B cell (primary cell): Measurements from ENCODE around the gene SCNN1B. TPM values are rescaled to one million over a fixed set of nuclear protein-coding genes. Genes with fewer than 3 reads are reported as not detected.

Source experiments
- ATAC-seq: fragments of 200-7000 bp; cut with Tn5 transposase; one replicate; pipeline ENCODE4 v1.10.0; 2021; ENCODE audit warnings: low read depth, mild to moderate bottlenecking, moderate number of reproducible peaks, moderate library complexity
- CTCF ChIA-PET: fragments of 350-600 bp; sonication (Branson Sonifier 250); formaldehyde crosslinking; loops from one replicate; lab custom pipeline; 2021; ENCODE audit warnings: antibody characterized with exemption, inconsistent platforms; lab: Charles Lee
- POLR2A ChIA-PET: fragments of 350-600 bp; sonication (Branson Sonifier 250); formaldehyde crosslinking; loops from one replicate; lab custom pipeline; 2021; ENCODE audit warnings: antibody characterized with exemption; lab: Charles Lee
- DNase-seq: peaks from one replicate; pipeline ENCODE4 v3.0.0; 2013
- H2AFZ ChIP-seq: 2 replicates; pipeline ENCODE4 v1.6.1; 2012; ENCODE audit warnings: mild to moderate bottlenecking, low read depth, low read length; ENCODE audit not compliant: insufficient read depth, poor library complexity, severe bottlenecking
- H3K27ac ChIP-seq, 2 donors: 1 replicate in 1 of 2; 2 replicates in 1 of 2; pipeline ENCODE4 v1.5.1; 2012 to 2013; ENCODE audit warnings: low read length in 2 of 2, mild to moderate bottlenecking in 2 of 2, moderate library complexity in 1 of 2
- H3K27me3 ChIP-seq, 4 experiments: fragments of 200-600 bp in 1 of 4; sonication (generic) in 1 of 4; replicated peaks in 1 of 4; 1 replicate in 2 of 4; 2 replicates in 2 of 4; pipeline versions ENCODE4 v1.6.1 to v1.7.0; 2013 to 2016; ENCODE audit warnings: low read length in 3 of 4, mild to moderate bottlenecking in 2 of 4, mixed read lengths in 1 of 4, moderate library complexity in 1 of 4; ENCODE audit not compliant: insufficient read depth in 4 of 4, control insufficient read depth in 3 of 4; ENCODE audit errors: control extremely low read depth in 1 of 4
- H3K36me3 ChIP-seq, 2 experiments: replicated peaks in 1 of 2; 1 replicate in 1 of 2; 2 replicates in 1 of 2; pipeline versions ENCODE4 v1.6.1 to v1.7.1; 2013; ENCODE audit warnings: low read length in 1 of 2; ENCODE audit not compliant: insufficient read depth in 2 of 2, control insufficient read depth in 1 of 2; ENCODE audit errors: control extremely low read depth in 1 of 2, extremely low read depth in 1 of 2
- H3K4me1 ChIP-seq, 2 donors: fragments of 200-600 bp in 1 of 2; sonication (generic) in 1 of 2; 1 replicate in 1 of 2; 2 replicates in 1 of 2; pipeline versions ENCODE4 v1.5.1 to v1.6.1; 2013 to 2017; ENCODE audit warnings: low read length in 2 of 2; ENCODE audit not compliant: control insufficient read depth in 2 of 2, insufficient read depth in 2 of 2
- H3K4me2 ChIP-seq: replicated peaks from 2 replicates; pipeline ENCODE3; 2012; ENCODE audit warnings: mild to moderate bottlenecking, low read depth, low read length; ENCODE audit not compliant: poor library complexity, severe bottlenecking
- H3K4me3 ChIP-seq, 5 experiments: fragments of 200-600 bp in 1 of 5; sonication (generic) in 1 of 5; 1 replicate in 3 of 5; 2 replicates in 2 of 5; pipeline versions ENCODE4 v1.5.1 to v1.7.0; 2011 to 2016; ENCODE audit warnings: low read length in 4 of 5, mild to moderate bottlenecking in 4 of 5, low read depth in 2 of 5, control low read depth in 1 of 5, moderate library complexity in 1 of 5; ENCODE audit not compliant: insufficient read depth in 1 of 5; ENCODE audit errors: control extremely low read depth in 1 of 5, extremely low read depth in 1 of 5
- H3K79me2 ChIP-seq: fragments of 200-600 bp; sonication (generic); one replicate; pipeline ENCODE4 v1.6.0; 2016; ENCODE audit warnings: low read length; ENCODE audit not compliant: control insufficient read depth, insufficient read depth
- H3K9ac ChIP-seq: fragments of 200-600 bp; sonication (generic); 2 replicates; pipeline ENCODE4 v1.6.1; 2017; ENCODE audit warnings: mild to moderate bottlenecking, low read length, moderate library complexity
- H3K9me3 ChIP-seq, 3 donors: one replicate each; pipeline versions ENCODE4 v1.6.1 to v1.7.1; 2013; ENCODE audit warnings: low read length in 2 of 3; ENCODE audit not compliant: control insufficient read depth in 2 of 3, insufficient read depth in 1 of 3; ENCODE audit errors: control extremely low read depth in 1 of 3
- H4K20me1 ChIP-seq: 2 replicates; pipeline ENCODE4 v1.6.0; 2012; ENCODE audit warnings: mild to moderate bottlenecking, low read length; ENCODE audit not compliant: insufficient read depth, control insufficient read depth, poor library complexity, severe bottlenecking
- H3K27ac Mint-ChIP-seq: one replicate; pipeline ENCODE4 v1.8.0; 2021; ENCODE audit warnings: mixed read lengths
- H3K27me3 Mint-ChIP-seq: one replicate; pipeline ENCODE4 v1.8.0; 2021; ENCODE audit warnings: mixed read lengths
- H3K4me1 Mint-ChIP-seq: one replicate; pipeline ENCODE4 v1.8.0; 2021; ENCODE audit warnings: mixed read lengths
- H3K4me3 Mint-ChIP-seq: one replicate; pipeline ENCODE4 v1.8.0; 2021; ENCODE audit warnings: mixed read lengths
- H3K9me3 Mint-ChIP-seq: one replicate; pipeline ENCODE4 v1.8.0; 2022; ENCODE audit warnings: mixed read lengths; ENCODE audit not compliant: insufficient read depth
- CTCF ChIP-seq: fragments of 200-600 bp; IDR thresholded peaks from one replicate; pipeline ENCODE4 v1.8.0; 2022; ENCODE audit warnings: antibody characterized with exemption, mild to moderate bottlenecking
- EZH2 ChIP-seq: IDR thresholded peaks from 2 replicates; pipeline ENCODE4 v1.6.1; 2012; ENCODE audit warnings: borderline replicate concordance, low read depth, mild to moderate bottlenecking, moderate library complexity, low read length; ENCODE audit not compliant: insufficient read depth, poor library complexity, severe bottlenecking
- WGBS: methylation state at CpG from one replicate; pipeline ENCODE4 v1.1.5; 2013; ENCODE audit warnings: missing lambda C conversion rate; ENCODE audit not compliant: insufficient coverage; 5-methylcytosine and 5-hydroxymethylcytosine counted together
- intact Hi-C: fragments of 100-400 bp; cut with micrococcal nuclease; formaldehyde crosslinking; loops from one replicate; pipeline ENCODE4 v1.10.0; 2022
- polyA plus RNA-seq: library from polyadenylated mRNA; depleted of rRNA; stranded (reverse); fragments of >200 nt; gene quantifications from 2 replicates; pipeline ENCODE4 v1.2.3, GENCODE V29; 2012
- total RNA-seq, 2 donors: library from RNA; stranded (reverse); fragments of 120-200 nt in 1 of 2; gene quantifications; 1 replicate in 1 of 2; 2 replicates in 1 of 2; pipeline versions ENCODE4 v1.2.3 to v1.2.4, GENCODE V29; 2013 to 2022

SCNN1B gene
- total and polyA plus RNA-seq, 2 donors (not counting 1 experiment from before 2014, with no cell fraction given), result 0.30 TPM; not detected in 1

DNA sequence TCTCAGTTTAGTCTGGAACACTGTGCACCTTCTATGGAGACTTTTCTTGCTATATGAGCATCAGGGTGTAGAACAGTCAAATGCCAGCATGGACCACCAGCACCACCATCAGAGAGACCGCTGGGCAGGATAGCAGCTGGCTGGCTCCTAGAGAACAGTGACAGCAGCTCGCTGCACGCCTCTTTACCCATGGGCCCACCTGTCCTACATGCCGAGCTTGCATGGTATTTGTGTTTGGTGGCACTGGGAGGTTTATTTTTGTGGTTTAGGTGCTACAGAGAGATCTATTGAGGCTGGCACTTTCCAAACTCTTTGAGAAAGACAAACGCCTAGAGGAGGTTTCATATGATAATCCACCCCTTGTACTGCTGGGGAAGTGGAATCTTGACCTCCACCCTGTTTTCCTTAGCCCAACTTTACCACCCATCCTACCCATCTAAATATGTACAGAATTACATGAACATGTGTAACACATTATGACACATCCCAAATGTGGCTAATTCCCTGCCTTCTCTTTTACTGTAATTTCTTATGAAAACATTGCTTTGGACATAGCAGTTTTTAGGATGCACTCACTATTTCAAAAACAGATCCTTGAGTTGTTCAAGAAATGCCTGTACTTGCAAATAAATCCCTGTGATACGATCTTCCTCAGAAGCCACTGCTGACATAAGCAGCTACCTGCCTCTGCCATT, 104.6 kb downstream of the SCNN1B start:
- H2AFZ ChIP-seq, result no peak overlapping the region
- peaks cover 11 to 59% of the 10 kb centered on the region in 2 experiments for H3K36me3 ChIP-seq
- H3K27ac ChIP-seq, result no peak overlapping the region
- H3K9ac ChIP-seq, result no peak overlapping the region
- no peak overlapping the region for H3K27ac Mint-ChIP-seq
- H3K27me3 Mint-ChIP-seq, result no peaks in the 10 kb centered on the region
- no peaks in the 10 kb centered on the region for H3K27me3 ChIP-seq
- no peaks in the 10 kb centered on the region for H3K4me1 Mint-ChIP-seq
- TF ChIP-seq CTCF (no peak), EZH2 (no peak)
- H3K4me3 ChIP-seq, result no peak overlapping the region
- DNase-seq, result no peak
- no peak overlapping the region for H3K4me3 Mint-ChIP-seq
- H3K79me2 ChIP-seq, result no peaks in the 10 kb centered on the region
- 97% methylated on average over 5 of the region's 6 CpGs for WGBS
- H3K4me2 ChIP-seq, result no peak overlapping the region
- no peaks in the 10 kb centered on the region for H4K20me1 ChIP-seq
- H3K4me1 ChIP-seq, result no peaks in the 10 kb centered on the region
- ChIA-PET POLR2A (no interaction called here), CTCF (interaction anchor here (2.1 kb wide), 1 partner anchor 29 kb away, joined by 4 read pairs; no protein-coding TSS in a partner anchor)
- intact Hi-C loops, result no loop called here
- H3K9me3 ChIP-seq, result no peaks in the 10 kb centered on the region
- H3K9me3 Mint-ChIP-seq, result no peaks in the 10 kb centered on the region
- ATAC-seq, result no peak

DNA sequence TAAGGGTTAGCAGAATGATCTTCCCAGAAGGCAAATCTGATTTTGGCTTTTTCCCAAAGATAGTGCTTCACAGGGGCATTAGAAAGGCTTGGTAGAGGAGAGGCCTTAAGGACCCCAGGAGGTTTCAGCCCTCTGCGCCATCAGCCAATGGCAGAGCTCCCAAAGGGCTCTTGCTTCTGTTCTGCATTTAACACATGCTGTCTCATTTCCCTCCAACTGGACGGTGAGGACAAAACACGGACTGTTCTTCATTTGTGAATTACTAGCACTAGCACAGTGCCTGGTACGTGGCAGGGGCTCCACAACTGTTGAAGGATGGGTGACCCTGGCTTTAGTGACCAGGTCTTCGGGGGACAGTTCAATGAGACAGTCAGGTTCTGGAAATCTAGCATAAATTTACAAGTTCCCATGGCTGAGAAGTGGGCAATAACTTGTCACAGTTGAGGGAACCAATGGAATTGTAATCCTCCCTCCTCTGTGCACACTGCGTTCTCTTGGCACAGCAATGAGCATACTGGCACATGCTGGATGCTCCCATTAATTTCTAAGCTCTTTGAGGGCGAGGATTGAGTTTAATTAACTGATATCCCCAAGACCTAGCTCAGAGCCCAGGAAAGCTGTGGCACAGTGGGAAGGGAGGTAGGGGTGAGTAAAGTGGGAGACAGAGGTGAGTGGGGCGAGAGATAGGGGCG, 105.5 kb downstream of the SCNN1B start:
- no peak for ATAC-seq
- H3K27me3 ChIP-seq, result no peaks in the 10 kb centered on the region

More for the DNA sequence above, 105.5 kb downstream of the SCNN1B start:
- Mint-ChIP-seq H3K4me3 (no peak overlapping the region), H3K9me3 (no peaks in the 10 kb centered on the region), H3K27me3 (no peaks in the 10 kb centered on the region), H3K4me1 (no peaks in the 10 kb centered on the region), H3K27ac (no peak overlapping the region)
- ChIA-PET CTCF (interaction anchor here (2.1 kb wide), 1 partner anchor 29 kb away, joined by 4 read pairs; no protein-coding TSS in a partner anchor), POLR2A (no interaction called here)
- Histone ChIP-seq H2AFZ (no peak overlapping the region), H3K4me2 (no peak overlapping the region), H3K79me2 (no peaks in the 10 kb centered on the region), H3K9me3 (no peaks in the 10 kb centered on the region), H4K20me1 (no peaks in the 10 kb centered on the region), H3K9ac (no peak overlapping the region), H3K36me3 (peaks cover 11 to 56% of the 10 kb centered on the region in 2 experiments), H3K4me1 (no peaks in the 10 kb centered on the region), H3K4me3 (no peak overlapping the region), H3K27ac (no peak overlapping the region)
- intact Hi-C loops, result no loop called here
- 100% methylated on average over 5 of the region's 9 CpGs for WGBS
- DNase-seq, result no peak
- TF ChIP-seq CTCF (no peak), EZH2 (no peak)
